IPS-15b (cell line): Measurements from ENCODE around the gene WDR81.

Source experiments
- H3K27me3 ChIP-seq: one replicate; pipeline ENCODE4 v1.6.1; 2013; ENCODE audit warnings: low read length; ENCODE audit not compliant: control insufficient read depth, insufficient read depth
- H3K36me3 ChIP-seq: one replicate; pipeline ENCODE4 v1.6.1; 2013; ENCODE audit warnings: low read length; ENCODE audit not compliant: control insufficient read depth, insufficient read depth
- H3K4me1 ChIP-seq: one replicate; pipeline ENCODE4 v1.6.1; 2013; ENCODE audit warnings: mild to moderate bottlenecking, low read length; ENCODE audit not compliant: control insufficient read depth, insufficient read depth
- H3K4me3 ChIP-seq: one replicate; pipeline ENCODE4 v1.5.1; 2013; ENCODE audit warnings: low read depth, low read length
- H3K9ac ChIP-seq: one replicate; pipeline ENCODE4 v1.6.1; 2013; ENCODE audit warnings: low read depth, mild to moderate bottlenecking, low read length
- H3K9me3 ChIP-seq: one replicate; pipeline ENCODE4 v1.6.1; 2013; ENCODE audit warnings: mild to moderate bottlenecking, low read length; ENCODE audit not compliant: control insufficient read depth, insufficient read depth

The WDR81 gene

DNA sequence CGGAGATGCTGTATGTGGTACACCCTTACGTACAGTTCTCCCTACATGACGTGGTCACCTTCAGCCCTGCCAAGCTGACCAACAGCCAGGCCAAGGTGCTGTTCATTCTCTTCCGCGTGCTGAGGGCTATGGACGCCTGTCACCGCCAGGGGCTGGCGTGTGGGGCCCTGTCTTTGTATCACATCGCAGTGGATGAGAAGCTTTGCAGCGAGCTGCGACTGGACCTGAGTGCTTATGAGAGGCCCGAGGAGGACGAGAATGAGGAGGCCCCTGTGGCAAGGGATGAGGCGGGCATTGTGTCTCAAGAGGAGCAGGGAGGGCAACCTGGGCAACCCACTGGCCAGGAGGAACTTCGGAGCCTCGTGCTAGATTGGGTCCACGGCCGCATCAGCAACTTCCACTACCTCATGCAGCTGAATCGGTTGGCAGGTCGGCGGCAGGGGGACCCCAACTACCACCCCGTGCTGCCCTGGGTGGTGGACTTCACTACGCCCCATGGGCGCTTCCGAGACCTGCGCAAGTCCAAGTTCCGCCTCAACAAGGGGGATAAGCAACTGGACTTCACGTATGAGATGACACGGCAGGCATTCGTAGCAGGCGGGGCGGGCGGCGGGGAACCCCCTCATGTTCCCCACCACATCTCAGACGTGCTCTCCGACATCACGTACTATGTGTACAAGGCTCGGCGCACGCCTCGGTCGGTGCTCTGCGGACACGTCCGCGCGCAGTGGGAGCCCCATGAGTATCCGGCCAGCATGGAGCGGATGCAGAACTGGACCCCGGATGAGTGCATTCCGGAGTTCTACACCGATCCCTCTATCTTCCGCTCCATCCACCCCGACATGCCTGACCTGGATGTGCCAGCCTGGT is 1.4 kb downstream of the WDR81 start:
- H3K27me3 ChIP-seq, result no peaks in the 10 kb centered on the region
- H3K9me3 ChIP-seq, result no peaks in the 10 kb centered on the region
- H3K4me1 ChIP-seq, result no peaks in the 10 kb centered on the region
- H3K9ac ChIP-seq, result no peak overlapping the region
- peak overlapping the region; percentile 55 for H3K4me3 ChIP-seq
- peaks cover 5% of the 10 kb centered on the region for H3K36me3 ChIP-seq

DNA sequence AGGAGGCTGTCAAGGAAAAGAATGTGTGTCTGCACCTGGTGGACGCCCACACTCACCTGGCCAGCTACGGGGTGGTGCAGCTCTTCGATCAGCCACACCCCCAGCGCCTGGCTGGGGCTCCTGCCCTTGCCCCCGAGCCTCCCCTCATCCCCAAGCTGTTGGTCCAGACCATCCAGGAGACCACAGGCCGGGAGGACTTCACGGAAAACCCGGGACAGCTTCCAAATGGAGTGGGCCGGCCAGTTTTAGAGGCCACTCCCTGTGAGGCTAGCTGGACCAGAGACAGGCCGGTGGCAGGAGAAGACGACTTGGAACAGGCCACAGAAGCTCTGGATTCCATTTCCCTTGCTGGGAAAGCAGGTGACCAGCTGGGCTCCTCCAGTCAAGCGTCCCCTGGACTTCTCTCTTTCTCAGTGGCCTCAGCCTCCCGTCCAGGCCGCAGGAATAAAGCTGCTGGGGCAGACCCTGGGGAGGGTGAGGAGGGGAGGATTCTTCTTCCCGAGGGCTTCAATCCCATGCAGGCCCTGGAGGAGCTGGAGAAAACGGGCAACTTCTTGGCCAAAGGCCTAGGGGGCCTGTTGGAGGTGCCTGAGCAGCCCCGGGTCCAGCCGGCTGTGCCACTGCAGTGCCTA is 2.2 kb downstream of the WDR81 start:
- H3K27me3 ChIP-seq, result no peaks in the 10 kb centered on the region
- no peaks in the 10 kb centered on the region for H3K9me3 ChIP-seq
- no peaks in the 10 kb centered on the region for H3K4me1 ChIP-seq
- no peak overlapping the region for H3K4me3 ChIP-seq
- H3K9ac ChIP-seq, result no peak overlapping the region
- peaks cover 5% of the 10 kb centered on the region for H3K36me3 ChIP-seq

- H3K9ac ChIP-seq, result no peak overlapping the region
- no peak overlapping the region for H3K4me3 ChIP-seq
- H3K4me1 ChIP-seq, result no peaks in the 10 kb centered on the region
- no peaks in the 10 kb centered on the region for H3K9me3 ChIP-seq
- peaks cover 5% of the 10 kb centered on the region for H3K36me3 ChIP-seq
- H3K27me3 ChIP-seq, result no peaks in the 10 kb centered on the region
Measured at GRCh38 chr17:1727258-1727789, 2.8 kb downstream of the WDR81 start.

GRCh38 chr17:1727876-1728630 is 3.5 kb downstream of the WDR81 start:
- Histone ChIP-seq H3K9me3 (no peaks in the 10 kb centered on the region), H3K27me3 (no peaks in the 10 kb centered on the region), H3K9ac (no peak overlapping the region), H3K4me1 (no peaks in the 10 kb centered on the region), H3K36me3 (peaks cover 5% of the 10 kb centered on the region), H3K4me3 (no peak overlapping the region)

GRCh38 chr17:1729966-1730325 is 5.4 kb downstream of the WDR81 start:
- Histone ChIP-seq H3K27me3 (no peaks in the 10 kb centered on the region), H3K4me3 (no peak overlapping the region), H3K9me3 (no peaks in the 10 kb centered on the region), H3K9ac (no peak overlapping the region), H3K4me1 (no peaks in the 10 kb centered on the region), H3K36me3 (peaks cover 5% of the 10 kb centered on the region)

- Histone ChIP-seq H3K9ac (no peak overlapping the region), H3K4me3 (no peak overlapping the region), H3K27me3 (no peaks in the 10 kb centered on the region), H3K9me3 (no peaks in the 10 kb centered on the region), H3K36me3 (peaks cover 5% of the 10 kb centered on the region), H3K4me1 (no peaks in the 10 kb centered on the region)
Measured at GRCh38 chr17:1730326-1731193, 6.1 kb downstream of the WDR81 start.

DNA sequence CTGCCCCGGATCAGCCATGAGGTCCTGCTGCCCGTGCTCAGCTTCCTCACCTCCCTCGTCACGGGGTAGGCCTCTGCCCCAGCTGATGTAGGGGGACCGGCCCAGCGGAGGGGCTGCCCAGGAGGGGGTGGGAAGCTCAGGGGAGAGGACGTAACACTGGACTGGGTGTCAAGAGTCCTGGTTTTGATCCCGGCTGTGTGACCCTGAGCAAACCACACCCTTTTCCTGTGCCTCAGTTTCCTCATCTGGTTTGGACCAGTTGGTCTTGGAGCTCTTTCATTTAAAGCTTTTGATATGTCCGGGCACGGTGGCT is 6.6 kb downstream of the WDR81 start:
- no peak overlapping the region for H3K4me3 ChIP-seq
- no peak overlapping the region for H3K9ac ChIP-seq
- no peaks in the 10 kb centered on the region for H3K27me3 ChIP-seq
- H3K4me1 ChIP-seq, result no peaks in the 10 kb centered on the region
- peaks cover 5% of the 10 kb centered on the region for H3K36me3 ChIP-seq
- H3K9me3 ChIP-seq, result no peaks in the 10 kb centered on the region

GRCh38 chr17:1732241-1732832 is 7.8 kb downstream of the WDR81 start:
- Histone ChIP-seq H3K36me3 (peaks cover 8% of the 10 kb centered on the region), H3K27me3 (no peaks in the 10 kb centered on the region), H3K4me1 (peaks cover 3% of the 10 kb centered on the region), H3K9ac (no peak overlapping the region), H3K4me3 (no peak overlapping the region), H3K9me3 (no peaks in the 10 kb centered on the region)

- Histone ChIP-seq H3K9ac (no peak overlapping the region), H3K4me1 (peaks cover 3% of the 10 kb centered on the region), H3K9me3 (no peaks in the 10 kb centered on the region), H3K27me3 (no peaks in the 10 kb centered on the region), H3K36me3 (peaks cover 8% of the 10 kb centered on the region), H3K4me3 (no peak overlapping the region)
Measured at GRCh38 chr17:1732833-1733321, 8.4 kb downstream of the WDR81 start.

DNA sequence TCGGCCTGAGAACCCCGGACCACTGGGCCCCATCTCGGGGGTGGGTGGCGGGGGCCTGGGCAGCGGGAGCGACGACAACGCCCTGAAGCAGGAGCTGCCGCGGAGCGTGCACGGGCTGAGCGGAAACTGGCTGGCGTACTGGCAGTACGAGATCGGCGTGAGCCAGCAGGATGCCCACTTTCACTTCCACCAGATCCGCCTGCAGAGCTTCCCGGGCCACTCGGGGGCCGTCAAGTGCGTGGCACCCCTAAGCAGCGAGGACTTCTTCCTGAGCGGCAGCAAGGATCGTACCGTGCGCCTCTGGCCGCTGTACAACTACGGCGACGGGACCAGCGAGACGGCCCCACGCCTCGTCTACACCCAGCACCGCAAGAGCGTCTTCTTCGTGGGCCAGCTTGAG is 9.3 kb downstream of the WDR81 start:
- Histone ChIP-seq H3K9me3 (no peaks in the 10 kb centered on the region), H3K4me3 (no peak overlapping the region), H3K9ac (no peak overlapping the region), H3K27me3 (no peaks in the 10 kb centered on the region), H3K36me3 (peaks cover 3% of the 10 kb centered on the region), H3K4me1 (peaks cover 3% of the 10 kb centered on the region)

DNA sequence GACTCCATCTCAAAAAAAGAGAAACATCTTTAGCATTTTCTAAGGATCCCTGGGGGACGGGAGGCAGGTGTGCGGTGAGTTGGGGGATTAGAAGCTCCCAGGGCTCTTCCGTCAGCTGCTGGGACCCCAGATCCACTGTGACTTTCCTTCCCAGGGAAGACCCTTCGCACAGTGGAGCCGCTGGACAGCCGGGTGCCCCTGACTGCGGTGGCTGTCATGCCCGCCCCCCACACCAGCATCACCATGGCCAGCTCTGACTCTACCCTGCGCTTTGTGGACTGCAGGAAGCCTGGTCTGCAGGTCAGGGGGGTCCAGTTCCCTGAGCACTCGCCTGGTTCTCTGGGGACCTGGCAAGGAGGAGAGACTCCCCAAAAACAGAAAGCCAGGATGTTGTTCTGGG is 10.9 kb downstream of the WDR81 start:
- H3K4me3 ChIP-seq, result no peak overlapping the region
- peaks cover 3% of the 10 kb centered on the region for H3K4me1 ChIP-seq
- H3K36me3 ChIP-seq, result peaks cover 3% of the 10 kb centered on the region
- H3K9me3 ChIP-seq, result no peaks in the 10 kb centered on the region
- no peaks in the 10 kb centered on the region for H3K27me3 ChIP-seq
- no peak overlapping the region for H3K9ac ChIP-seq
